ENCODE results near the gene EFHD2. TPM values are rescaled to one million over a fixed set of nuclear protein-coding genes. Genes with fewer than 3 reads are reported as not detected.

Gene EFHD2
- total RNA-seq, 6 experiments from 2014 or later = 41.2 to 67.2 (median 65.3) TPM

DNA sequence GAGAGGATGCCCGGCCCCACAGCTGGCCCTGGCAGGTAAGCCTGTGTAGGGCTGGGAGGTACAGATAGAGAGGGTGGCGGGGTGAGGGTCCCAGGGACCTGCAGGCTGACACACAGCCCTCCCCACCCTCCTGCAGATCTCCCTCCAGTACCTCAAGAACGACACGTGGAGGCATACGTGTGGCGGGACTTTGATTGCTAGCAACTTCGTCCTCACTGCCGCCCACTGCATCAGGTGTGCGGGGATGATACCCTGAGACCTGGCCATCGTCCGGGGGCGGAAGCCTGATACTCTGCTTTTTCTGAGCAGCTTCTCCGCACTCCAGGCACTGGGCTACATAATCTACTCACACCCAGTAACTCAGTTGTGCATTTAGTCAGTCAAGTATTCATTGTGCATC is 30.7 kb downstream of the EFHD2 start:
- no peaks in the 10 kb centered on the region for H3K36me3 Mint-ChIP-seq (ENCODE audit: low read depth)
- TF ChIP-seq, protein P1, sequence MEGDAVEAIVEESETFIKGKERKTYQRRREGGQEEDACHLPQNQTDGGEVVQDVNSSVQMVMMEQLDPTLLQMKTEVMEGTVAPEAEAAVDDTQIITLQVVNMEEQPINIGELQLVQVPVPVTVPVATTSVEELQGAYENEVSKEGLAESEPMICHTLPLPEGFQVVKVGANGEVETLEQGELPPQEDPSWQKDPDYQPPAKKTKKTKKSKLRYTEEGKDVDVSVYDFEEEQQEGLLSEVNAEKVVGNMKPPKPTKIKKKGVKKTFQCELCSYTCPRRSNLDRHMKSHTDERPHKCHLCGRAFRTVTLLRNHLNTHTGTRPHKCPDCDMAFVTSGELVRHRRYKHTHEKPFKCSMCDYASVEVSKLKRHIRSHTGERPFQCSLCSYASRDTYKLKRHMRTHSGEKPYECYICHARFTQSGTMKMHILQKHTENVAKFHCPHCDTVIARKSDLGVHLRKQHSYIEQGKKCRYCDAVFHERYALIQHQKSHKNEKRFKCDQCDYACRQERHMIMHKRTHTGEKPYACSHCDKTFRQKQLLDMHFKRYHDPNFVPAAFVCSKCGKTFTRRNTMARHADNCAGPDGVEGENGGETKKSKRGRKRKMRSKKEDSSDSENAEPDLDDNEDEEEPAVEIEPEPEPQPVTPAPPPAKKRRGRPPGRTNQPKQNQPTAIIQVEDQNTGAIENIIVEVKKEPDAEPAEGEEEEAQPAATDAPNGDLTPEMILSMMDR (IDR thresholded peaks at IDR 0.05) = no peak
- H3K27ac Mint-ChIP-seq = no peak overlapping the region

DNA sequence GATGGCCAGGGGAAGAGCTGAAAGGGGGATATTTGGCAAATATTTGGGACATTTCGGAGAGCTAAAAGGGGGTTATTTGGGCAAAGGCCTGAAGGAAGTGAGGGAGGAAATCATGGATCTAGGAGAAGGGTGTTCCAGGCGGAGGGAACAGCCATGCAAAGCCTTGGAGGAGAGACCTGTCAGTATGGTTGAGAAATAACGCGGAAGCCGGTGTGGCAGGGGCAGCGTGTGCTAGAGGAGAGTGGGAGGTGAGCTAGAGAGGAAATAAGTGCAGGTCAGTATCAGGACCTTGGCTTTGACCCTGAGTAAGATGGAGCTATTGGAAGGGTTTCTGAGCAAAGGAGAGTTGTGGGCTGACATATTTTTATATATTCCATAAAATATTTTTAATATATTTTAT is 31.6 kb downstream of the EFHD2 start:
- TF ChIP-seq, protein P1 (IDR thresholded peaks at IDR 0.05) = no peak
- no peaks in the 10 kb centered on the region for H3K4me1 Mint-ChIP-seq (ENCODE audit: low read depth)
- H3K9me3 Mint-ChIP-seq = no peaks in the 10 kb centered on the region
- H3K27me3 Mint-ChIP-seq (ENCODE audit: insufficient read depth) = peaks cover 18% of the 10 kb centered on the region
- H3K4me3 Mint-ChIP-seq = no peak overlapping the region
- H3K27ac Mint-ChIP-seq = no peak overlapping the region
- no peaks in the 10 kb centered on the region for H3K36me3 Mint-ChIP-seq (ENCODE audit: low read depth)
- DNase-seq = no peak

More for the DNA sequence above, 30.7 kb downstream of the EFHD2 start:
- H3K9me3 Mint-ChIP-seq = no peaks in the 10 kb centered on the region
- no peak for DNase-seq
- peaks cover 18% of the 10 kb centered on the region for H3K27me3 Mint-ChIP-seq (ENCODE audit: insufficient read depth)
- H3K4me1 Mint-ChIP-seq (ENCODE audit: low read depth) = no peaks in the 10 kb centered on the region
- H3K4me3 Mint-ChIP-seq = no peak overlapping the region

DNA sequence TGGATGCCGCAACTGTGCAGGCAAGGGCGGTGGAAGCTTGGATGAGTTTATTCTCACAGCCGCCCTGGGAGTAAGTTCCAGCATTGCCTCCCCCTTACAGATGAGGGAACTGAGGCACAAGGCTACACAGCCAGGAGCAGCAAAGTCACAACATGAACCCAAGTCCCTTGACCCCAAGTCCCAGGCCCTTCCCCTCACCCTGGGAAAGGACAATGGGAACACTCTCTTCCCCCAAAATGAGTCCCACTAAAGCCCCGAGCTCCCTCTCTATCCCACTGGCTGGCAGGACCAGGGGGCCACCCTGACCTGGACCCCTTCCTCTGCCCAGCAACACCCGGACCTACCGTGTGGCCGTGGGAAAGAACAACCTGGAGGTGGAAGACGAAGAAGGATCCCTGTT is 32.4 kb downstream of the EFHD2 start:
- Mint-ChIP-seq H3K27ac (no peak overlapping the region), H3K36me3 (ENCODE audit: low read depth) (no peaks in the 10 kb centered on the region), H3K4me1 (ENCODE audit: low read depth) (no peaks in the 10 kb centered on the region), H3K9me3 (no peaks in the 10 kb centered on the region), H3K4me3 (no peak overlapping the region), H3K27me3 (ENCODE audit: insufficient read depth) (peaks cover 18% of the 10 kb centered on the region)
- TF ChIP-seq, protein P1 (IDR thresholded peaks at IDR 0.05) = no peak
- no peak for DNase-seq

DNA sequence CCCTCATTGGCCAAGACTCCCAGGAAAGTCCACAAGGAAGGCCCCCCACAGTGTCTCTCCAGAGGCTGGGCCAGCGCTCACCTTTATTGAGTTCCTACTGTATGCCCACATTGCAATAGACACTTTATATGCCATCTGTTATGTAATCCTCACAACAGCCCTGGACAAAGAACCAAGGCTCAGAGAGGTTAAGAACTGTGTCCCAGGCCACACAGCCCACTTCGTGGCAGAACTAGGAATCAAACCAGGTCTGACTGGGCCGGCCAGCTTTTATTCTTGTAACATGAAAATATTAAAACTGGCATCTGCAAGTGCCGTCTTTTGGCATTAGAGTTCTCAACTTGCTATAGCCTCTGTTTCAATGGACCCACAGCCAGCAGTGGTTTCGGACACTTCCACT is 33.1 kb downstream of the EFHD2 start:
- H3K27me3 Mint-ChIP-seq (ENCODE audit: insufficient read depth) = peaks cover 21% of the 10 kb centered on the region
- TF ChIP-seq, protein P1 (IDR thresholded peaks at IDR 0.05) = no peak
- DNase-seq = no peak
- no peak overlapping the region for H3K4me3 Mint-ChIP-seq
- H3K4me1 Mint-ChIP-seq (ENCODE audit: low read depth) = no peaks in the 10 kb centered on the region
- no peaks in the 10 kb centered on the region for H3K9me3 Mint-ChIP-seq
- H3K36me3 Mint-ChIP-seq (ENCODE audit: low read depth) = no peaks in the 10 kb centered on the region
- H3K27ac Mint-ChIP-seq = no peak overlapping the region

DNA sequence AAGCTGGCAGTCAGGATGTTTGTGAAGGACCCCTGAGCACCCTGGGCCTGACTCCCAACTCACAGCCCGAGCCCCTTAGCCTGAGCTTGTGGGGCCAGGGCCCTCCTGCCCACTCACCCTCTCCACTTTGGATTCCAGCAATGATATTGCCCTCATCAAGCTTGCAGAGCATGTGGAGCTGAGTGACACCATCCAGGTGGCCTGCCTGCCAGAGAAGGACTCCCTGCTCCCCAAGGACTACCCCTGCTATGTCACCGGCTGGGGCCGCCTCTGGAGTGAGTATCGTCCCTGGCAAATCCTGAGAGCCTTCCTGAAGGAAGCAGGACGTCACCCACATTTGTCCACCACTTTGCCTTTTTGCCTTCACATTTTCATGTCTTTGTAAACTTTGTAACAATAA is 33.6 kb downstream of the EFHD2 start:
- peaks cover 22% of the 10 kb centered on the region for H3K27me3 Mint-ChIP-seq (ENCODE audit: insufficient read depth)
- H3K4me1 Mint-ChIP-seq (ENCODE audit: low read depth) = no peaks in the 10 kb centered on the region
- no peak for DNase-seq
- TF ChIP-seq, protein P1 (IDR thresholded peaks at IDR 0.05) = no peak
- no peaks in the 10 kb centered on the region for H3K36me3 Mint-ChIP-seq (ENCODE audit: low read depth)
- no peak overlapping the region for H3K4me3 Mint-ChIP-seq
- no peak overlapping the region for H3K27ac Mint-ChIP-seq
- H3K9me3 Mint-ChIP-seq = no peaks in the 10 kb centered on the region
